DMS114 treated with DMSO at 0.1 percent for 48 hours (cell line): ENCODE results near the gene DTX3L.
"Not testable (repeated sequence)": the region's sequence is repeated elsewhere in the genome, so short reads cannot be mapped to it uniquely, and the experiment has no call there.

Experiments
- DNase-seq: peaks from one replicate; lab custom pipeline; 2025; ENCODE audit not compliant: unreplicated experiment; lab: John Stamatoyannopoulos, UW

Gene DTX3L

DNA sequence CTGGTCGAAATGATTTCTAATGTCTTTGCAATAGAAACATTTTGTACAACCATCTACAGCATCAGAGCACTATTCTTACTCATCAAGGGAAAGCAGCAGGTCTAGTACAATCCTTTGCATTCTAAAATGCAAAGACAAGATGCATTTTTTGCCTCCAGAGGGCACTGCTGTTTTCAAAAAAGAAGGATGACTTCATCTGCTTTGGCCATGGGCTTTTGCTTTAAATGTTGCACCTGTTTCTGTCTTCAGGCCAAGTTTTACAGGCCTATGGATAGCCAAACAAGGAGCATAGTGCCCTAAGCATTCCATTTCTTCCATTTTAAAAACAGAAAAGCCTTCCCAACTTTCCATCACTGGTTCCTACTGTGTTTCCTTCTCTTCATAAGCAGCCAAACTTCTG lies 3.5 kb upstream of the DTX3L start:
- peak; percentile 38 for DNase-seq

DNA sequence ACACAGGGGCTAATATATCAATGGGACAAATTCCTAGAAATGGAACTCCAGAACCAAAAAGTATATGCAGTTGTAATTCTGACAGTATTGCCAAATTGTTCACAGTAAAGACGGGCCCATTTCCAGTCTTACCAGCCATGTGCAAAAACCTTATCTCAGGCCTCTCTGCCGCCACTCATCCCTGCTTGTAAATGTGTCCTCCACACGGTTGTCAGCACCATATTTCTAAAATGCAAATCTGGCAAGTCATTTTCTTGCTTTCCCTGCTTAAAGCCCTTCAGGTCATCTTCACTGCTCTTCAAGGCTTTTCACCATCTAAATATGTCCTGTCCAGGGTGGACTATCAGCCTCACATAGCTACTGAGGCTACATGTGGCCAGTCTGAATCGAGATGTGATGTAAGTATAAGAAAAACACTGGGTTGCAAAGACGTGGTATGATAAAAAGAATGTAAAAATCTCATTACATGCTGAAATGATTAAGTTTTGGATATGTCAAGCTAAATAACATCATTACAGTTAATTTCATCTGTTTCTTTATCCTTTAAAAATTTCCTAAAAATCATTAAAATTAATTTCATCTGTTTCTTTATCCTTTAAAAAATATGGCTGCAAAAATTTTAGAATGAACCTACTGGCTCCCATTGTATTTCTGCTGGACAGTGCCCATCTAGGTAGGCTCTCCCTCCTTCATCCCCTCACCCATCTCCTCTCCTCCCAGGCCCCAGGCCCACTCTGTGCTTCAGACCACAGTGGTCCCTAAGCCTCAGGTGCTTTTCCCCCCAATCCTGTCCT lies 1.0 kb upstream of the DTX3L start:
- DNase-seq: no peak

- no peak for DNase-seq
Observed at GRCh38 chr3:122563717-122564025, 467 bp upstream of the DTX3L start.

DNA sequence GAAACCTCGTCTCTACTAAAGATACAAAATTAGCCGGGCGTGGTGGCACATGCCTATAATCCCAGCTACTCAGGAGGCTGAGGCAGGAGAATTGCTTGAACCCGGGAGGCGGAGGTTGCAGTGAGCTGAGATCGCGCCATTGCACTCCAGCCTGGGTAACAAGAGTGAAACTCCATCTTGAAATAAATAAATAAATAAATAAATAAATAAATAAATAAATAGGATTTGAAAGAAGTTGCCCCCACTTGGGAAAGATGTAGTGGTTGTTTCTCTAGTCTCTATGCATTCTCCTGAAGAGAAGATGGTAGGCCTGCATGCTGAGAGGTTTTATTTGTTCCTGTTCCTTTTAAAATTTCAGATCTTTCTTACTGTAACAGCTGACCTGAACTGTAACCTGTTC lies 4.0 kb downstream of the DTX3L start:
- DNase-seq: not testable (repeated sequence)

DNA sequence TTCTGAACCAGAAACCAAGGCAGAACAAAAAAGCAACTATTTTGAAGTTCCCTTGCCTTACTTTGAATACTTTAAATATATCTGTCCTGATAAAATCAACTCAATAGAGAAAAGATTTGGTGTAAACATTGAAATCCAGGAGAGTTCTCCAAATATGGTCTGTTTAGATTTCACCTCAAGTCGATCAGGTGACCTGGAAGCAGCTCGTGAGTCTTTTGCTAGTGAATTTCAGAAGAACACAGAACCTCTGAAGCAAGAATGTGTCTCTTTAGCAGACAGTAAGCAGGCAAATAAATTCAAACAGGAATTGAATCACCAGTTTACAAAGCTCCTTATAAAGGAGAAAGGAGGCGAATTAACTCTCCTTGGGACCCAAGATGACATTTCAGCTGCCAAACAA lies 4.6 kb downstream of the DTX3L start:
- no peak for DNase-seq

DNA sequence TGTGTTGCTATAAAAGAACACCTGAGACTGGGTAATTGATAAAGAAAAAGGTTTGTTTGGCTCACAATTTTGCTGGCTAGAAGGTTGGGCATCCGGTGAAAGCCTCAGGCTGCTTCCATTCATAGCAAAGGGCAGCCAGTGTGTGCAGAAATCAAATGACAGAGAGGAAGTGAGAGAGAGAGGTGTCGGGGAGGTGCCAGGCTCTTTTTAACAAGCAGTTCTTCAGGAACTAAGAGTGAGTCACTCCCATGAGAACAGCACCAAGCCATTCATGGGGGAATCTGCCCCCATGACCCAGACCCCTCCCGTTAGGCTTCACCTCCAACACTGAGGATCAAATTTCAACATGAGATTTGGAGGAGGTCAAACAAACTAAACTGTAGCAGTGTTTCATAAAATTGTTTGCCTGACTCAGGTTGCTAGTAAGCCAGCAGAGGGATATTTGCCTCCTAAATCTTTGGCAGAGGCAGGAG lies 8.8 kb downstream of the DTX3L start:
- DNase-seq: no peak

DNA sequence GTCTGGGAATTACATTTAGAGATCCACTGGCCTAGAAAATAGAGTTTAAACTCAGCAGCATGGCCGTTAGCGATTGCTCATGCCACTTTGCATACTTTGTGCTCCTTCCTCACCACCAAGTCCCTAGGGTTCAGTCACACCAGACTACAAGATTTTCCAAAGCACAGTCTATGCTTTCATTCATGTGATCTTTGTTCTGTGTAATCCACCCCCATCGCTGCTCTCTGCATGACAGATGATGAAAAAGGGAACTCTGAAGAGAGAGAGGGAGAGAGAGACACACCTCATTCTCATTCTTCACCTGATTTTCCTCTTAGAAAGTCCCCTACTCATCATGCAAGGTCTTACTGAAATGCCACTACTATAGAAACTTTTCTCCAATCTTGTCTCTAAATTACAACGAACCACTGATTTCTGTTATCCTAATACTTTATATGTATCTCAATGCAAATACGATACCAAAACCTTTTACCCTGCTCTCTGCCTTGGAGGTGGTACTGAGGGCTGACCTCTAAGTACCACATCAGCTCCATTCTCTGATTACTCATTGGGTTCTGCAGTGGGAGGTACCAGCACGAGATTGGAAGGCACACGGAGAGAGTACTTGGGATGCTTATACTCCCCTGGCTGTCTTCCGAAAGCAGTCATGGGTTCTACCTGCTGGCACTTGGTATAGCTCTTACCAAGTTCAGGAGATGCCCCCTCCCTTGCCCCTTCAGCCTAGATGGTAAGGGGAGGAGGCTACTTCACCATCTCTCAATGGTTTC lies 12.2 kb downstream of the DTX3L start:
- no peak for DNase-seq

DNA sequence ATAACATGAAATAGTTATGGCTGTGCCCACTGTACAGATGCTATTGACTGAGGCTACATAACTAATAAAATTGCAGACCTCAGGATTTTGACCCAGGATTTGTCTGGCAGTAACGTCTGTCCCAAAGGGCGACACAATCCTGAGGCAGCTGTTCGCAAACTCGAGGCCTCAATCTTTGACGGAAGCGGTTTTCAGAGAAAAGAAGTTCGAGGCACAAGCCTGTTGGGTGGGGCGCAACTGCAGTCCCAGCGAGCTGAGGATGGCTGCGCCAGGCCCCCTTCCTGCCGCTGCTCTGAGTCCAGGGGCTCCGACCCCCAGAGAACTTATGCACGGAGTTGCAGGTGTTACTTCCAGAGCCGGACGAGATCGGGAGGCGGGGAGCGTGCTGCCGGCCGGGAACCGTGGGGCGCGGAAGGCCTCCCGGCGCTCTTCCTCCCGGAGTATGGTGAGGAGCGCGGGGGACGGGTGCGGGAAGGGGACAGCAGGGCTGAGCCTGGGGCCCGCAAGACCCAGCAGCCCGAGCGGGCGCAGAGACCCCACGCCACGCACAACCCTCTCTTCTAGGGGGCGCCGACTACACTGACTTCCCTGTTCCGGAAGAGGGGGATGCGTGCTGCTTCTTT lies 13.4 kb downstream of the DTX3L start, which contains the start of gene PARP15:
Gene PARP15 (plus strand): TSS at position 242 of the 623 bp plus-strand sequence. CDS start 18 bp downstream, at position 260.
- DNase-seq: no peak

DNA sequence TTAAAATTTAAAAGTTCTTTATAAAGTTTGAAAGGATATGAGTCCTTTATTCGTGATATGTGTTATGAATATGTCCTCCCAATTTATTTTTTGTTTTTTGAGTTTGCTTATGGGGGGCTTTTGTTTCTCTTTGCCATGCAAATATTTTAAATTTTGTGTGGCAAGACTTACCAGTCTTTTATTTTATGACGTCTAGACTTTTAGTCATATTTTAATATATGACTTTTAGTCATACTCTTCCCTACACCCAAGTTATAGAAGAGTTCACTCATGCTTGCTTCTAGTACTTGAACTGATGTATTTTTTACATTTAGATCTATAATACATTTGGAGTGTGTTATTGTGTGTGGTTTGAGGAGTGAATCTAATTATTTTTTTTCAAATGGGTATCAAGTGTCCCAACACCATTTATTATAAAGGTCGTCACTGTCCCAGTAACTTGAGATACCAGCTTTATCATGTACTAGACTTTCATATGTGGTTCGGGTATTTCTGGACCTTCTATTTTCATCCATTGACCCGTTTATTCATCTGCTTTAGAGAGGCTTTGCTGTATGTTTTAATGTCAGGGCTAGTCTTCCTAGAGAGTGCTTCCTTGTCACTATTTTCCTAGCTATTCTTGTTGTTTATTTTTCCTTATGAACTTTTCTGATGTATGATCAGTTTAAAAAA lies 14.1 kb downstream of the DTX3L start:
- DNase-seq: no peak

DNA sequence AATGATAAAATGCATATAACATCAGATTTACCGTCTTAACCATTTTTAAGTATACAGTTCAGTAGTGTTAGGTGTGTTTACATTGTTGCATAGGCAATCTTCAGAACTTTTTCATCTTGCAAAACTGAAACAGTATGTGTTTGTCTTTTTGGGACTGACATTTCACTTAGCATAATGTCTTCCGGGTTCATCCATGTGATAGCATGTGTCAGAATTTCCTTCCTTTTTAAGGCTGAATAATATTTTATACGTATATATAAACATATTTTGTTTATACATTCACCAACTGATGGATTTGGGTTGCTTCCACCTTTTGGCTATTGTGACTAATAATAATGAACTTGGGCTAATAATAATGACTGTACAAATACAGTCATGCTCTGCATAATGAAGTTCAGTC lies 16.3 kb downstream of the DTX3L start:
- DNase-seq: no peak

DNA sequence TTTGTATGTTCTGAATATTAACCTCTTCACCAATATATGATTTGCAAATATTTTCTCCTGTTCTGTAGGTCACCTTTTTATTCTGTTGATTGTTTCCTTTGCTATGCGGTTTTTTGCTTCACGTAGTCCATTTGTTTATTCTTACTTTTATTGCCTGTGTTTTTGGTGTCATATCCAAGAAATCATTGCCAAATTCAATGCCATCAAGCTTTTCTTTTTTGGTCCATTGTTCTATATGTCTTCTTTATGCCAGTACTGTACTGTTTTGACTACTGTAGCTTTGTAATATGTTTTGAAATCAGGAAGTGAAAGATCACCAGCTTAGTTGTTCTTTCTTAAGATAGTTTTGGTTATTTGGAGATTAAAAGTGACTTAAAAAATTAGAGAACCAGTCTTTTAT lies 17.5 kb downstream of the DTX3L start:
- no peak for DNase-seq

DNA sequence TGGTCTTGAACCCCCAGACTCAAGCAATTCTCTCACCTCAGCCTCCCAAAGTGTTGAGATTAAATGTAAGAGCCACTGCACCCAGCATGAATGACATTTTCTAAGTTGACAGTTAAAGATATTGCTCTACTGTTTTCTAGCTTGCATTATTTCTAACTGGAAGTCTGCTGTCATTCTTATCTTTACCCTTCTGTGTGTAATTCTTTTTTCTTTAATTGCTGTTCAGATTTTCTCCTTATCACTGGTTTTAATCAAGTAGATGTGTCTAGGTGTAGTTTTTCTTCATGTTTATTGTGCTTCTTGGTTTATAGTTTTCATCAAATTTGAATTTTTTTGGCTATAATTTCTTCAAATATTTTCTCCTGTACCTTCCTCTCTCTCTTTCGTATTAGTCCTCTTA lies 18.3 kb downstream of the DTX3L start:
- no peak for DNase-seq

- no peak for DNase-seq
Observed at GRCh38 chr3:122586098-122586497, 22.0 kb downstream of the DTX3L start.

GRCh38 chr3:122586773-122587485 lies 22.8 kb downstream of the DTX3L start:
- DNase-seq: no peak

GRCh38 chr3:122587572-122587971 lies 23.4 kb downstream of the DTX3L start:
- no peak for DNase-seq

DNA sequence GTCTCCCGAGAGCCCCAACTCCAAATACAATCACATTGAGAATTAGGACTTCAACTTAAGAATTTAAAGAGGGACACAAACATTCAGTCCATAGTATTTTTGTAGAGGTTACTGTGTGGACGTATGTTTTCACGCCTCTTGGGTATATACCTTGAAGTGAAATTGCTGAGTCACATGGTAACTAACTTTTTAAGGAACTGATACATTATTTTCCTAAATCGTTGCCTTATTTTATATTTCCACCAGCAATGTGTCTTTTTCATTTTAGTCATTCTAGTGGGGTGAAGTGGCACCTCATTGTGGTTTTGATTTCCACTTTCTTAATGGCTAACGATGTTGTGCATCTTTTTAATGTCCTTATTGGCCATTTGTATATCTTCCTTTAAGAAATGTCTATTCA lies 25.2 kb downstream of the DTX3L start:
- no peak for DNase-seq

GRCh38 chr3:122590610-122591009 lies 26.5 kb downstream of the DTX3L start:
- DNase-seq: no peak

DNA sequence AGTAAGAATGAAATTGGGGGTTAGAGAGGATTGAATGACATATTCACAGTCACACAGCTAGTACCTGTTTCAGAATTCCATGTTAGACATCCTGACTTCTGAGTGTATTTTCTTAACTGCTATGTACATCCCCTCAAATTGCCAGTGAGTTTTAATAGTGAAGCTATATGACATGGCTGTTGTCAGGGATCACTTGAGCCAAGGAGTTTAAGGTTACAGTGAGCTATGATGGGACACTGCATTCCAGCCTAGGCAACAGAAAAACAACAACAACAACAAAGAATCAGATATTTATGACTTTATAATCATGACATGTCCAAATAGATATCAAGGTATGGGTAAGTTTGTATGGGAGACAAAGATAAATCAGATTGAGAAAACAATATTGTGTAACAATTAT lies 29.9 kb downstream of the DTX3L start:
- DNase-seq: no peak

GRCh38 chr3:122598151-122598550 lies 34.0 kb downstream of the DTX3L start:
- no peak for DNase-seq

GRCh38 chr3:122598556-122598955 lies 34.4 kb downstream of the DTX3L start:
- no peak for DNase-seq
